Embryonic facial prominence (tissue), 1 donor: ENCODE results near the gene ORC1.

Experiments
- DNase-seq: peaks from one replicate; pipeline ENCODE4 v3.0.0-alpha.2; 2016; ENCODE audit errors: extremely low spot score

The ORC1 gene

GRCh38 chr1:52343979-52344378, 60.2 kb downstream of the ORC1 start:
- no peak for DNase-seq

- DNase-seq, result no peak
Measured at GRCh38 chr1:52341655-52342260, 62.5 kb downstream of the ORC1 start.

- no peak for DNase-seq
Measured at GRCh38 chr1:52337439-52337838, 66.8 kb downstream of the ORC1 start.

- DNase-seq, result no peak
Measured at GRCh38 chr1:52334906-52335528, 69.2 kb downstream of the ORC1 start.

- DNase-seq, result no peak
Measured at GRCh38 chr1:52332411-52332810, 71.8 kb downstream of the ORC1 start.

GRCh38 chr1:52328615-52329014, 75.6 kb downstream of the ORC1 start:
- DNase-seq, result no peak

GRCh38 chr1:52325786-52326185, 78.4 kb downstream of the ORC1 start:
- no peak for DNase-seq

- no peak for DNase-seq
Measured at GRCh38 chr1:52323731-52324130, 80.5 kb downstream of the ORC1 start.
